Stimulated activated CD4-positive, alpha-beta T cell treated with anti-CD3 and anti-CD28 coated beads, Interleukin-4, amount 100 ng/mL, for 4 hours (primary cell): Measurements from ENCODE around the gene XXYLT1.

Experiments used
- DNase-seq, 2 experiments: peaks; one replicate each; pipeline ENCODE4 v3.0.0-alpha.2; 2020

The XXYLT1 gene

GRCh38 chr3:195106418-195106906 lies 164.5 kb downstream of the XXYLT1 start:
- peak; percentile 56 to 69 for DNase-seq

GRCh38 chr3:195105841-195106417 lies 165.0 kb downstream of the XXYLT1 start:
- DNase-seq: no peak

DNA sequence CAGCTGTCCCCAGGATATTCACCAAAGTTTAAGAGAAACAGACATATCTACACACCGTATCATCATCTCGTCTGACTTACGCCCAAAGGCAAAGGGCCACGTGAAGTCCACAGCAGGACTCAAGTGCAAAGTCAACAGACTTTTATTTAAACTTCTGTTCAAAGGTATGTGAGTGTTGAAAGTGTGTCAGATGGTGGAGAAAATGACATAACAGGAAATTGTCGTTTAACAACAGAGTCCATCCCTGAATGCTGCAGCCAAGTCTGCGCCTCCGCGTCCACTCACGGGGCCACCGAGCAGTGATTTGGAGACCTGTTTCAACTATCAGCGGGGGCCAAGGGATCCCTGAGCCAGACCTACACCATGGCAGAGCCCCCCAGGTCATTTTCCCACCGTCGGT lies 165.6 kb downstream of the XXYLT1 start:
- DNase-seq: no peak

- no peak for DNase-seq
Measured at GRCh38 chr3:195104340-195104739, 166.6 kb downstream of the XXYLT1 start.

DNA sequence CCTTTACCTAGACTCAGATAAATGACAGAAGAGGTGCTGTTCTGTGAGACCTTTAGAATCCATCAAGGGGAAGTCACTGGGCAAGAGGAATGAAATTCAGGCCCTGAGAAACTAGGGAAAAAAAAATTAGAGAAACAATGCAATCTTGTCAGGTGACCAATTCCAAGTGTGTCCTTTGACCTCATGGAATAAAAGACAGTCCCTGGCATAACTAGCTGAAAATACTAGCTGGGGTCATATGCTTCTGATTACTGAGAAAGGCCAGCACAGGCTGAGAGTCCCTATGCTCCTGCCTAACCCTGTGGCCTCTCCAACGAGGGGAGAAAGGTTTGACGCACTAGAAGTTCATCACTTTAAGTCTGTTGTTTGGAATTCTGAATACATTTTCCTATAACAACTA lies 167.3 kb downstream of the XXYLT1 start:
- no peak for DNase-seq

DNA sequence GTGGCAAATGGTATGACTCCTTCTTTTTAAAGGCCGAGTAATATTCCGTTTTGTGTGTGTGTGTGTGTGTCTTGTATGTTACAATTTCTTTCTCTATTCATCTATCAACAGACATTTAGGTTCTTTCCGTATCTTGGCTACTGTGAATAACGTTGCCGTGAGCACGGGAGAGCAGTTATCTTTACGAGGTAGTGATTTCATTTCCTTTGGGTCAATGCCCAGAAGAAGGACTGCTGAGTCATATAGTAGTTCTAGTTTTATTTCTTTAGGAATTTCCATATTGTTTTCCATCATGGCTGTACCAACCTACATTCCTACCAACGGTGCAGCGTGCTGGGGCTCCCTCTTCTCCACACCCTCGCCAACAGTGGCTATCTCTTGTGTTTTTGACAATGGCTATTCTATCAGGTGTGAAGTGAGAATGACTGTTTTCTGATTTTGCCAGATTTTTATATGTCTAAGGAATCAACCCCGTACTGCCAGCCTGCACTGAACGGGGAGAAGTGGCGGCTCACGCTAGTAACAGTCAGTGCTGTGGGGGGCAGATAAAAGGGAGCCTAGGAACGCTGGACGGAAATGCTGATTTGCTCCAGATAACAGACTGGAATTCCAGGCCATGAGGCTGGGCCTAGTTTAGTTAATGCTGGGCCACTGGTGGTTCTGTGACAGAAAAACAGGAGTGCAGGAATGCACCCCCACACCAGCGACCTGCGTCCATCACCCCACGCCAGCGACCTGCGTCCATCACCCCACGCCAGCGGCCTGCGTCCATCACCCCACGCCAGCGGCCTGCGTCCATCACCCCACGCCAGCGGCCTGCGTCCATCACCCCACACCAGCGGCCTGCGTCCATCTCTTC lies 168.1 kb downstream of the XXYLT1 start:
- DNase-seq: no peak

- DNase-seq: no peak
Measured at GRCh38 chr3:195101927-195102608, 168.9 kb downstream of the XXYLT1 start.

- DNase-seq: no peak
Measured at GRCh38 chr3:195101001-195101583, 169.9 kb downstream of the XXYLT1 start.

DNA sequence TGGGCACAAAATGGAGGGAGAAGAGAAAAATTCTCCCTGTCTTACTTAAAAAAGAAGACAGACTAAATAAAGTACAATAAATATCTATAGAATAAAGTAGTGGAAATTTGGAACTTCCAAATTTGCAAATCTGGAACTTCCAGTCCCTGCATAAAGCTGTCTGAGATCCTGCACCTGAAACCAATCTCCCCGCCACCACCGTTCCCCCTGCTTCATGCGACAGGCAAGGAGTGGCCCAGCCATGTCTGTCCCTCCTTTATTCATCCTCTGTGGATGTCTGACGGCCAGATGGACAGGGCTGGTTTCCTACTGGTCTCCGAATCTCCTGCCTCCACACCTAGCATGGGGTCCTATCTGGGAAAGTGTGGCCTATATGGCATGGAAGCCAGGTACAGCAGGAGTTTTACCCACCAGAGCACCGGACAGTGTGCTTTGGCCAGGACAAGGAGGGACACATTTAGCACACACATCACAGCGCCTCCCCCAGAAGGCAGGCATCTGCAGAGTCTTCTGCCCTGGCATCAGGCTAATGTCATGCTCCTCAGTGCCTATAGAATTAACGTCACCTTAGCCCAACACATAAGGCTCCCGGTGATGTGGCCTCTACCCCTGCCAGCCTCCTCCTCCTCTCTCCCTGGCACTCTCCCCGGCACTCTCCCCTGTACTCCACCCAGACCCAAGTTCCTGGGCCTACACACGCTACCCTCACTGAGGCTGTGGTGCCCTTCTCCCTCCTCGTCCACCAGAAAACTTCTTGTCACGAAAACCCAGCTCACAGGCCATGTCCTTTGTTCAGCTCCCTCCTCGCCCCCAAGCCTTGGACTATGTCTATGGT lies 170.8 kb downstream of the XXYLT1 start:
- DNase-seq: no peak

DNA sequence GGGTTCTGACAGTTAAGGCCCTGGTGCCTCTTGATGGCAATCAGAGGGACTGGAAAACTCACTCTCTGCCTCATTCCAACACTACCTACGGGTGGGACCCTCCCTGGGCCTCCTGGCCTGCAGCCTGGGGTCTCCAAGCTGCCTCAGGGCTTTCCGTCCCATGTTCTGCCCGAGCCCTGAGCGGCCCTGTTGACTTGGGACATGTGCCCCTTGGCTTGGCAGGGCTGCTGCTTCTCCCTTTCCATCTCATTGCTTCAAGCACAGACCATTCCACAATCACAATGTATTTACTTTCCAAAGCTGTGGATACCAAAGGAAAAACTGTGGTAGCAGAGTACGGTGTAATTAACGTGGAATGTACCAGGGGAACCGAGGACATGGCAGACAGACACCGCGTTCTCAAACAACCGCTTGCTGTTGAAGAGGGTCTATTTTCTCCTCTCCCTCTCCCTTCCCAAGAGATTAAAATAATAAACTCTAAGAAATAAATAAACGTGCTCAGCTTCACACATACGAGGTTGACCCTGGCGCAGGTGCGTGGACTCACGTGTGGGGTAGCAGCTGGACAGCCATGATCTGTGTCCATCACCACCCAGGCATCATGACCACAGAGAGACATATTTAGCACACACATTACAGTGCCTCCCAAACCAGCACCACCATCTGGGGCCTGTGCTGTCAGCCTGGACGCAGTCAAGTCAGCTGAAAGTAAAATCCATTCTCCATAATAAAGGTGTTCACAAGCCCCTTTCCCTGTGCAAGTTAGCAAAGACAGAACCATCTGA lies 172.0 kb downstream of the XXYLT1 start:
- no peak for DNase-seq

GRCh38 chr3:195097331-195098255 lies 173.4 kb downstream of the XXYLT1 start:
- DNase-seq: no peak

DNA sequence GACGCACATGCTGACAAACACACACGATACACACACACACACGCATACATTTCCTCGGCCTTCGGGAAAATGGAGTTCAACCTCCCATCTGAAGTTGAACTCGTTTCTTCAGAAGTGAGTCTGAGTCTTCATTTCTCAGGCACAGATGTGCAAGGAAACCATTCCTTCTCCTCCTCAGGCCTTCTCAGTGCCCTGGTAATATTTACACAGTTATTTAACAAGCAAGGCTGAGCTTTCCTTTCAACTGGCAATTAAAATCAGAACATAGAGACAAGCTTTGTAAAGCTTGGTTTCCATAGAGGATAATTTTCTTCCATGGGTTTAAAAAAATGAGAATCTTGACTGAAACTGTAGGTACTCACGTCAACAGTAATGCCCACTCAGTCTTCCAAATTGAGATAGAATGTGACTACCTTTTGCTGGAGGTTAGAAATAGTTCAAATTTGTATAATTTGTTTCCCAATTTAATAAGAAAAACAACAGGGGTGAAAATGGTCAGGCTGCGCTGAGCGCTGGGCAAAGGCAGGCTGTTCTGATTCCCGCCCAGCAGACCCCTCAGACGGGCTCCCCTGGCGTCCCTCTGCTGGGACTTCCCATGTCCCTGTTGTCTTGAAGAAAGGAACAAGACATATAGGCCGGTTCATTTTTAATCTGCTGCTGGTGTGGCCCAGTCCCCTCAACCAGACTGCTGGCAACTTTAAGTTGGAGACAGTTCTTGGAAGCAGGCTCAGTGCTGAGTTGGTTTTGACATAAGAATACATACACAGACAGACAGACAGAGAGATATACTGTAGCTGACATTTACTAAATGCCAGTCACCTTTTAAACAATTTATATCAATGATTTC lies 174.3 kb downstream of the XXYLT1 start:
- DNase-seq: no peak

GRCh38 chr3:195096053-195096452 lies 174.9 kb downstream of the XXYLT1 start:
- DNase-seq: no peak

DNA sequence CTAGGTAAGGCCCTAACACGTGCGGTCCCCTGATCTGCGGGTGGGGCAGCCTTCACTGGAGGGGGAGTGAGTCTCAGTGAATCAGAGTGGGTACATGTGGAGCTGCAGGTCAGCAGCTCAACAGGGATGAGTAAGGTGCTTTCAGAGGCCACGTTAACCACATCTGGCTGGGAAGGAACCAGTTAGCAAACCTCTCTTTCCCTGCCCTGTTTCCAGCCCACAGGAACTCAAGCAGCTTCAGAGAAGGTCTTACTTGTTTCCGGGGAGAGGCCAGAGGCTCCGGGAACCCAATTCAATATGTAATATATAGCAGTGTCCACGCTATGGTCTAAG lies 175.3 kb downstream of the XXYLT1 start:
- no peak for DNase-seq

DNA sequence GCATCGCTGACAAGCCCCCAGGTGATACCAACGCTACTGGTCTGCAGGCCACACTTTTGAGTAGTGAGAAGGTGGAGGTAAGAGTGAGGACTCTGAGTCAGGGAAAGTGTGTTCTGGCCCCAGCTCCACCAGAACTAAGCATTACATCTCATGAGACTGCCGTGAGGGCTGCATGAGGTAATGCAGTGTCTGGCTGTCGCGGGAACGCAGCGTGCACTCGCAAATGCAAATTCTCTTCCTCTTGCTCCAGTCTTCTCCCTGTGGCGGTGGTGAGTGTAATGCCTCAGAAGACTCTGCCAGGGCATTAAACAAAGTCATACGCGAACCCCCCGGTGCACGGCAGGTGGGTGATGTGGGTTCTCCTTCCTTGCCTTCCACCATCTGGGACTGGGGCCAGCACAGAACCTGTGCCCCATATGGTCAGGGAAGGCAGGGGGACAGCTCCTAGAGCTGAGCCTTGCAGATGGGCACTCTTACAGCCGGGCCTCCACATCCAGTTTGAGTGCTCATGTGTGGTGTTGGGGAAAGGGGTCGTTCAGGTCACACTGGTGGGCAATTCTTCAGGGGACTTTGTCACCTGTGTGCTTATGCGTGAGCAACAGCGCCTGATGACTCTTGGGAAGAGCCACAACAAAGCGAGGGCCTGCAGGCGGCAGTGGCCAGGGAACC lies 175.8 kb downstream of the XXYLT1 start:
- DNase-seq: no peak

- DNase-seq: no peak
Measured at GRCh38 chr3:195094191-195094921, 176.6 kb downstream of the XXYLT1 start.

- DNase-seq: no peak
Measured at GRCh38 chr3:195093731-195094130, 177.2 kb downstream of the XXYLT1 start.
